Gastroesophageal sphincter (tissue), 3 donors: ENCODE data around the gene TSACC.

ENCODE experiments used
- CTCF ChIP-seq, 4 experiments: fragments of 200-600 bp in 2 of 4; fragments of 450-650 bp in 2 of 4; sonication (generic) in 1 of 4; IDR thresholded peaks; one replicate each; pipeline ENCODE4 v1.5.1; 2017 to 2019; ENCODE audit warnings: antibody characterized with exemption in 4 of 4, mild to moderate bottlenecking in 2 of 4, moderate library complexity in 2 of 4
- POLR2A ChIP-seq, 2 donors: fragments of 450-650 bp; IDR thresholded peaks; one replicate each; pipeline ENCODE4 v1.6.1; 2017; ENCODE audit warnings: antibody characterized with exemption in 2 of 2, mild to moderate bottlenecking in 2 of 2, moderate library complexity in 1 of 2
- POLR2AphosphoS5 ChIP-seq: sonication (generic); formaldehyde crosslinking; IDR thresholded peaks from one replicate; pipeline ENCODE4 v1.6.1; 2017; ENCODE audit warnings: antibody characterized with exemption

GRCh38 chr1:156366378-156367166 is 28.2 kb downstream of the TSACC start:
- TF ChIP-seq CTCF (IDR thresholded peaks at IDR 0.05) (no peak), POLR2A (IDR thresholded peaks at IDR 0.05) (no peak), POLR2AphosphoS5 (no peak)
